Transverse colon (tissue), 3 donors: ENCODE measurements around the gene GNG13.

Source experiments
- CTCF ChIP-seq, 5 experiments: fragments of 200-600 bp in 3 of 5; fragments of 450-650 bp in 2 of 5; sonication (generic) in 3 of 5; IDR thresholded peaks; 1 replicate in 2 of 5; 2 replicates in 3 of 5; pipeline ENCODE4 v1.5.1; 2016 to 2017; ENCODE audit warnings: antibody characterized with exemption in 5 of 5, inconsistent platforms in 3 of 5, mild to moderate bottlenecking in 2 of 5, moderate library complexity in 1 of 5
- EP300 ChIP-seq: sonication (generic); formaldehyde crosslinking; IDR thresholded peaks from one replicate; pipeline ENCODE4 v1.6.1; 2017; ENCODE audit warnings: antibody characterized with exemption, low read depth
- POLR2A ChIP-seq: fragments of 450-650 bp; IDR thresholded peaks from one replicate; pipeline ENCODE4 v1.6.1; 2016; ENCODE audit warnings: antibody characterized with exemption, mild to moderate bottlenecking, moderate library complexity

GRCh38 chr16:797120-797420, 3.5 kb downstream of the GNG13 start:
- TF ChIP-seq POLR2A, result no peak
- TF ChIP-seq EP300, result no peak
- no peak for TF ChIP-seq CTCF (IDR thresholded peaks at IDR 0.05)
